HEK293 (cell line): ENCODE measurements around the gene ABCA1.

Source experiments
- CTCF ChIA-PET: fragments of 350-600 bp; formaldehyde crosslinking; extraction: SDS; loops from one replicate; lab custom pipeline; 2021; ENCODE audit warnings: antibody characterized with exemption; lab: Yijun Ruan, JAX
- POLR2A ChIA-PET: fragments of 300-600 bp; formaldehyde crosslinking; extraction: SDS; loops from one replicate; lab custom pipeline; 2020; ENCODE audit warnings: antibody characterized with exemption, inconsistent platforms; lab: Yijun Ruan, JAX
- H3K27ac ChIP-seq: fragments of 200-500 bp; sonication (Bioruptor generic); 2 replicates; pipeline ENCODE4 v1.5.1; 2014; ENCODE audit warnings: low read depth, low read length, control low read depth, inconsistent platforms; ENCODE audit errors: extremely low read depth
- H3K36me3 ChIP-seq, 2 experiments: fragments of 200-500 bp in 1 of 2; sonication (Bioruptor generic) in 1 of 2; 1 replicate in 1 of 2; 2 replicates in 1 of 2; pipeline ENCODE4 v1.5.1; 2014 to 2017; ENCODE audit warnings: inconsistent platforms in 2 of 2, low read length in 2 of 2; ENCODE audit not compliant: control insufficient read depth in 2 of 2, insufficient read depth in 1 of 2
- H3K4me1 ChIP-seq: fragments of 200-500 bp; sonication (Bioruptor generic); 2 replicates; pipeline ENCODE4 v1.5.1; 2014; ENCODE audit warnings: mild to moderate bottlenecking, low read length, inconsistent platforms; ENCODE audit not compliant: control insufficient read depth, insufficient read depth
- H3K4me3 ChIP-seq: 2 replicates; pipeline ENCODE4 v1.5.1; 2011; ENCODE audit warnings: low read depth, mild to moderate bottlenecking, control low read depth, low read length, moderate library complexity
- H3K9me3 ChIP-seq: fragments of 200-500 bp; sonication (Bioruptor generic); 2 replicates; pipeline ENCODE4 v1.5.1; 2014; ENCODE audit warnings: low read depth, low read length, inconsistent platforms; ENCODE audit not compliant: control insufficient read depth, insufficient read depth
- GLI4 ChIP-seq: fragments of 450-650 bp; formaldehyde crosslinking; IDR thresholded peaks from 2 replicates; pipeline ENCODE4 v1.5.1; 2016; ENCODE audit warnings: missing biosample characterization, missing genetic modification characterization
- INSM2 ChIP-seq: fragments of 450-650 bp; formaldehyde crosslinking; IDR thresholded peaks from 2 replicates; pipeline ENCODE4 v1.5.1; 2016; ENCODE audit warnings: missing biosample characterization, missing genetic modification characterization
- KLF8 ChIP-seq: fragments of 450-650 bp; formaldehyde crosslinking; IDR thresholded peaks from 2 replicates; pipeline ENCODE4 v1.5.1; 2016; ENCODE audit warnings: missing biosample characterization, missing genetic modification characterization
- SETDB1 ChIP-seq: IDR thresholded peaks from one replicate; pipeline ENCODE4 v1.6.1; 2017; ENCODE audit warnings: mild to moderate bottlenecking, low read length, moderate library complexity, mixed read lengths; ENCODE audit not compliant: insufficient read length
- SP3 ChIP-seq: fragments of 450-650 bp; formaldehyde crosslinking; IDR thresholded peaks from 2 replicates; pipeline ENCODE4 v1.5.1; 2016; ENCODE audit warnings: missing biosample characterization, missing genetic modification characterization
- ZBTB20 ChIP-seq: fragments of 450-650 bp; formaldehyde crosslinking; IDR thresholded peaks from 2 replicates; pipeline ENCODE4 v1.5.1; 2016; ENCODE audit warnings: missing biosample characterization, missing genetic modification characterization
- ZEB2 ChIP-seq: fragments of 450-650 bp; formaldehyde crosslinking; IDR thresholded peaks from 2 replicates; pipeline ENCODE4 v1.5.1; 2016; ENCODE audit warnings: missing biosample characterization, missing genetic modification characterization
- ZIC2 ChIP-seq: fragments of 450-650 bp; formaldehyde crosslinking; IDR thresholded peaks from 2 replicates; pipeline ENCODE4 v1.5.1; 2016; ENCODE audit warnings: missing biosample characterization, missing genetic modification characterization
- ZNF16 ChIP-seq: fragments of 450-650 bp; formaldehyde crosslinking; IDR thresholded peaks from 2 replicates; pipeline ENCODE4 v1.5.1; 2016; ENCODE audit warnings: low read depth, missing biosample characterization, missing genetic modification characterization
- ZNF211 ChIP-seq: fragments of 450-650 bp; formaldehyde crosslinking; IDR thresholded peaks from 2 replicates; pipeline ENCODE4 v1.5.1; 2016; ENCODE audit warnings: low read depth, missing biosample characterization, missing genetic modification characterization
- ZNF24 ChIP-seq: fragments of 450-650 bp; formaldehyde crosslinking; IDR thresholded peaks from 2 replicates; pipeline ENCODE4 v1.5.1; 2016; ENCODE audit warnings: missing biosample characterization, missing genetic modification characterization
- ZNF248 ChIP-seq: fragments of 450-650 bp; formaldehyde crosslinking; IDR thresholded peaks from 2 replicates; pipeline ENCODE4 v1.5.1; 2017; ENCODE audit warnings: missing biosample characterization, missing genetic modification characterization
- ZNF266 ChIP-seq: fragments of 450-650 bp; formaldehyde crosslinking; IDR thresholded peaks from 2 replicates; pipeline ENCODE4 v1.5.1; 2016; ENCODE audit warnings: missing biosample characterization, missing genetic modification characterization, low read depth
- ZNF292 ChIP-seq: fragments of 450-650 bp; formaldehyde crosslinking; IDR thresholded peaks from 2 replicates; pipeline ENCODE4 v1.5.1; 2016; ENCODE audit warnings: low read depth, missing biosample characterization, missing genetic modification characterization, borderline replicate concordance
- ZNF341 ChIP-seq: fragments of 450-650 bp; formaldehyde crosslinking; IDR thresholded peaks from 2 replicates; pipeline ENCODE4; 2016; ENCODE audit warnings: low read depth, missing biosample characterization, missing genetic modification characterization
- ZNF350 ChIP-seq: fragments of 450-650 bp; formaldehyde crosslinking; IDR thresholded peaks from 2 replicates; pipeline ENCODE4 v1.5.0; 2017; ENCODE audit warnings: missing biosample characterization, mild to moderate bottlenecking, missing genetic modification characterization
- ZNF391 ChIP-seq: fragments of 450-650 bp; formaldehyde crosslinking; IDR thresholded peaks from 2 replicates; pipeline ENCODE4 v1.5.1; 2016; ENCODE audit warnings: low read depth, missing biosample characterization, missing genetic modification characterization, borderline replicate concordance
- ZNF398 ChIP-seq: fragments of 450-650 bp; formaldehyde crosslinking; IDR thresholded peaks from 2 replicates; pipeline ENCODE4 v1.5.1; 2017; ENCODE audit warnings: missing biosample characterization, missing genetic modification characterization
- ZNF416 ChIP-seq: fragments of 450-650 bp; formaldehyde crosslinking; IDR thresholded peaks from 2 replicates; pipeline ENCODE4 v1.5.1; 2016; ENCODE audit warnings: missing biosample characterization, missing genetic modification characterization
- ZNF423 ChIP-seq: fragments of 450-650 bp; formaldehyde crosslinking; IDR thresholded peaks from 2 replicates; pipeline ENCODE4 v1.5.1; 2016; ENCODE audit warnings: missing biosample characterization, missing genetic modification characterization
- ZNF529 ChIP-seq: fragments of 450-650 bp; formaldehyde crosslinking; IDR thresholded peaks from 2 replicates; pipeline ENCODE4 v1.5.1; 2017; ENCODE audit warnings: missing genetic modification characterization, missing biosample characterization; ENCODE audit not compliant: insufficient replicate concordance
- ZNF560 ChIP-seq: fragments of 450-650 bp; formaldehyde crosslinking; IDR thresholded peaks from 2 replicates; pipeline ENCODE4 v1.5.1; 2017; ENCODE audit warnings: missing biosample characterization, missing genetic modification characterization, borderline replicate concordance
- ZNF600 ChIP-seq: fragments of 450-650 bp; formaldehyde crosslinking; IDR thresholded peaks from 2 replicates; pipeline ENCODE4 v1.5.1; 2016; ENCODE audit warnings: missing biosample characterization, missing genetic modification characterization
- ZNF658 ChIP-seq: fragments of 450-650 bp; formaldehyde crosslinking; IDR thresholded peaks from 2 replicates; pipeline ENCODE4; 2016; ENCODE audit warnings: missing biosample characterization, missing genetic modification characterization
- ZSCAN16 ChIP-seq: fragments of 450-650 bp; formaldehyde crosslinking; IDR thresholded peaks from 2 replicates; pipeline ENCODE4 v1.5.1; 2016; ENCODE audit warnings: missing biosample characterization, missing genetic modification characterization
- TF ChIP-seq, protein P1 (sequence below): fragments of 450-650 bp; formaldehyde crosslinking; IDR thresholded peaks from 2 replicates; pipeline ENCODE4 v1.5.1; 2016; ENCODE audit warnings: missing biosample characterization, missing genetic modification characterization
- TF ChIP-seq, protein P2 (sequence below): fragments of 450-650 bp; formaldehyde crosslinking; IDR thresholded peaks from 2 replicates; pipeline ENCODE4 v1.5.1; 2016; ENCODE audit warnings: missing biosample characterization, missing genetic modification characterization

The ABCA1 gene

GRCh38 chr9:104905153-104905901 lies 22.6 kb downstream of the ABCA1 start:
- TF ChIP-seq ZNF266 (no peak), ZNF658 (tag by site-specific recombination) (no peak), ZEB2 (tag by site-specific recombination) (no peak), KLF8 (tag by site-specific recombination) (no peak), ZNF211 (tag by site-specific recombination) (no peak), ZSCAN16 (tag by site-specific recombination) (no peak), ZNF350 (tag by site-specific recombination) (no peak), ZNF24 (no peak)
- TF ChIP-seq, protein P1, sequence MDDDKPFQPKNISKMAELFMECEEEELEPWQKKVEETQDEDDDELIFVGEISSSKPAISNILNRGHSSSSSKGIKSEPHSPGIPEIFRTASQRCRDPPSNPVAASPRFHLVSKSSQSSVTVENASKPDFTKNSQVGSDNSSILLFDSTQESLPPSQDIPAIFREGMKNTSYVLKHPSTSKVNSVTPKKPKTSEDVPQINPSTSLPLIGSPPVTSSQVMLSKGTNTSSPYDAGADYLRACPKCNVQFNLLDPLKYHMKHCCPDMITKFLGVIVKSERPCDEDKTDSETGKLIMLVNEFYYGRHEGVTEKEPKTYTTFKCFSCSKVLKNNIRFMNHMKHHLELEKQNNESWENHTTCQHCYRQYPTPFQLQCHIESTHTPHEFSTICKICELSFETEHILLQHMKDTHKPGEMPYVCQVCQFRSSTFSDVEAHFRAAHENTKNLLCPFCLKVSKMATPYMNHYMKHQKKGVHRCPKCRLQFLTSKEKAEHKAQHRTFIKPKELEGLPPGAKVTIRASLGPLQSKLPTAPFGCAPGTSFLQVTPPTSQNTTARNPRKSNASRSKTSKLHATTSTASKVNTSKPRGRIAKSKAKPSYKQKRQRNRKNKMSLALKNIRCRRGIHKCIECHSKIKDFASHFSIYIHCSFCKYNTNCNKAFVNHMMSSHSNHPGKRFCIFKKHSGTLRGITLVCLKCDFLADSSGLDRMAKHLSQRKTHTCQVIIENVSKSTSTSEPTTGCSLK (tag by site-specific recombination), result no peak
- TF ChIP-seq, all 188 proteins: peak for 0
- POLR2A ChIA-PET, result no interaction called here
- no peaks in the 10 kb centered on the region for H3K9me3 ChIP-seq
- H3K36me3 ChIP-seq, result no peaks in the 10 kb centered on the region
- CTCF ChIA-PET, result interaction anchor here (0.6 kb wide), 1 partner anchor 16 kb away, joined by 3 read pairs; no protein-coding TSS in a partner anchor
- no peak overlapping the region for H3K27ac ChIP-seq
- H3K4me1 ChIP-seq, result no peaks in the 10 kb centered on the region
- no peak overlapping the region for H3K4me3 ChIP-seq

DNA sequence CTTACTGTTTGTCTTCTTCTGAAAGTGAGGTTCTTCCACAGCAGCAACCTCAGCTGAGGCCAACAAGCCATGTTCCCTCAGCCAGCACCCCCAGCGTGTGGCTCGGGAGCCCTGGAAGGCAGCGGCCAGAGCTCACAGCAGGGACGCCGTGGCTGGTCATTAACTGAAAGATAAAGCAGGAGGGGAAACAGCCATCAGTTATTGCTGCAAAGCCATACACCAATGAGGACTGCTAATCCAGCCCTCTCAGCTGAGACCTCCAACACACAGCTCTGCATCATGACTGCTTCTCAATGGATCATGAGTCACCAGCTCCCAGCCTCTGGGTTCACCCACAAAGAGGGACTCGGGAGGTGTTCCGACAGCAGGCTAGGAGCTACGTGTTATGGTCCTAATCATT lies 24.3 kb downstream of the ABCA1 start:
- ChIA-PET CTCF (interaction anchor here (0.5 kb wide), 1 partner anchor 253 kb away, joined by 3 read pairs; no protein-coding TSS in a partner anchor), POLR2A (no interaction called here)
- H3K27ac ChIP-seq, result no peak overlapping the region
- TF ChIP-seq ZNF398 (tag by site-specific recombination) (no peak), GLI4 (no peak), ZNF211 (tag by site-specific recombination) (no peak), SETDB1 (no peak), ZNF416 (tag by site-specific recombination) (no peak), ZNF600 (tag by site-specific recombination) (0 out of 2 replicates have a peak, but pooled peaks have one; percentile 32), SP3 (tag by site-specific recombination) (no peak), ZNF529 (tag by site-specific recombination) (no peak), ZIC2 (peak; percentile 99), ZNF423 (0 out of 2 replicates have a peak, but pooled peaks have one; percentile 29), ZNF292 (no peak), INSM2 (tag by site-specific recombination) (no peak), ZNF16 (tag by site-specific recombination) (no peak), ZBTB20 (tag by site-specific recombination) (no peak), ZNF560 (tag by site-specific recombination) (no peak), ZNF391 (tag by site-specific recombination) (no peak), ZNF341 (tag by site-specific recombination) (0 out of 2 replicates have a peak, but pooled peaks have one; percentile 42), ZNF248 (tag by site-specific recombination) (no peak)
- TF ChIP-seq, protein P2, sequence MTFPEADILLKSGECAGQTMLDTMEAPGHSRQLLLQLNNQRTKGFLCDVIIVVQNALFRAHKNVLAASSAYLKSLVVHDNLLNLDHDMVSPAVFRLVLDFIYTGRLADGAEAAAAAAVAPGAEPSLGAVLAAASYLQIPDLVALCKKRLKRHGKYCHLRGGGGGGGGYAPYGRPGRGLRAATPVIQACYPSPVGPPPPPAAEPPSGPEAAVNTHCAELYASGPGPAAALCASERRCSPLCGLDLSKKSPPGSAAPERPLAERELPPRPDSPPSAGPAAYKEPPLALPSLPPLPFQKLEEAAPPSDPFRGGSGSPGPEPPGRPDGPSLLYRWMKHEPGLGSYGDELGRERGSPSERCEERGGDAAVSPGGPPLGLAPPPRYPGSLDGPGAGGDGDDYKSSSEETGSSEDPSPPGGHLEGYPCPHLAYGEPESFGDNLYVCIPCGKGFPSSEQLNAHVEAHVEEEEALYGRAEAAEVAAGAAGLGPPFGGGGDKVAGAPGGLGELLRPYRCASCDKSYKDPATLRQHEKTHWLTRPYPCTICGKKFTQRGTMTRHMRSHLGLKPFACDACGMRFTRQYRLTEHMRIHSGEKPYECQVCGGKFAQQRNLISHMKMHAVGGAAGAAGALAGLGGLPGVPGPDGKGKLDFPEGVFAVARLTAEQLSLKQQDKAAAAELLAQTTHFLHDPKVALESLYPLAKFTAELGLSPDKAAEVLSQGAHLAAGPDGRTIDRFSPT (tag by site-specific recombination), result no peak
- no peak overlapping the region for H3K4me3 ChIP-seq
- H3K4me1 ChIP-seq, result no peaks in the 10 kb centered on the region
- H3K9me3 ChIP-seq, result no peaks in the 10 kb centered on the region
- H3K36me3 ChIP-seq, result no peaks in the 10 kb centered on the region
